ENCODE data around the gene KLHL1. TPM values are rescaled to one million over a fixed set of nuclear protein-coding genes. Genes with fewer than 3 reads are reported as not detected.

KLHL1 gene
- total RNA-seq, 1 experiment from 2014 or later = not detected

- Histone ChIP-seq H3K79me2 (ENCODE audit: insufficient read depth, low read length) (no peaks in the 10 kb centered on the region), H3K27me3 (ENCODE audit: insufficient read depth, low read length) (no peaks in the 10 kb centered on the region), H4K20me1 (ENCODE audit: insufficient read depth) (no peaks in the 10 kb centered on the region; the same call in 1 of the 2 replicates), H3K9ac (ENCODE audit: low read length) (no peak overlapping the region), H3K9me3 (ENCODE audit: control insufficient read depth in 1 of 2, insufficient read depth in 1 of 2, low read depth in 1 of 2, low read length in 2 of 2) (no peaks in the 10 kb centered on the region; a peak in 1 of 4 replicates), H3K4me2 (ENCODE audit: low read length) (no peak overlapping the region), H3K4me1 (ENCODE audit: control insufficient read depth in 1 of 2, insufficient read depth in 2 of 2, low read length in 2 of 2) (no peaks in the 10 kb centered on the region), H3K27ac (ENCODE audit: low read depth, low read length) (no peak overlapping the region), H3K36me3 (ENCODE audit: control insufficient read depth in 1 of 2, insufficient read depth in 2 of 2, low read length in 2 of 2) (no peaks in the 10 kb centered on the region), H2AFZ (ENCODE audit: low read depth, low read length, poor library complexity, severe bottlenecking) (no peak overlapping the region), H3K9me2 (ENCODE audit: insufficient read depth) (no peaks in the 10 kb centered on the region), H3K4me3 (replicated peaks in 1 of 2; ENCODE audit: low read depth in 1 of 2, low read length in 2 of 2) (no peak overlapping the region)
- TF ChIP-seq TCF7L2 (IDR thresholded peaks at IDR 0.05; ENCODE audit: borderline replicate concordance, extremely low read depth, insufficient read depth, insufficient read length) (no peak), EZH2 (IDR thresholded peaks at IDR 0.05) (no peak), EGR1 (IDR thresholded peaks at IDR 0.05; ENCODE audit: low read depth) (no peak), ZBTB33 (IDR thresholded peaks at IDR 0.05; ENCODE audit: extremely low read depth, insufficient replicate concordance, low read length) (no peak), SRF (IDR thresholded peaks at IDR 0.05; ENCODE audit: low read depth) (no peak), POLR2AphosphoS5 (IDR thresholded peaks at IDR 0.05; ENCODE audit: low read depth, low read length) (no peak), ZFX (IDR thresholded peaks at IDR 0.05) (no peak), RAD21 (IDR thresholded peaks at IDR 0.05; ENCODE audit: low read depth) (no peak), FOSL1 (IDR thresholded peaks at IDR 0.05; ENCODE audit: low read depth) (no peak), SP1 (IDR thresholded peaks at IDR 0.05; ENCODE audit: low read depth) (no peak), CBX3 (IDR thresholded peaks at IDR 0.05; ENCODE audit: low read depth) (no peak)
- DNase-seq (ENCODE audit: low read depth, low spot score) (no peak), ATAC-seq (no peak)
- CTCF ChIA-PET = no interaction called here
- BruUV-seq (replicated peaks) = no TSS peak
- intact Hi-C loops (cut with micrococcal nuclease) = no loop called here
- POLR2A ChIA-PET = no interaction called here
- RAD21 ChIA-PET (ENCODE audit: low non-redundant PET in 1 of 2, low total read pairs in 2 of 2, uncharacterized antibody in 2 of 2, unreplicated experiment in 2 of 2) = no interaction called here
Measured at GRCh38 chr13:69866555-69866954, 241.7 kb downstream of the KLHL1 start.

Measured in HCT116 (cell line).